ENCODE measurements around the gene LOC128125822.

The LOC128125822 gene

GRCh38 chr6:63576985-63577712 lies 4.9 kb downstream of the LOC128125822 start:
- Histone ChIP-seq H3K4me1 (ENCODE audit: control insufficient read depth, insufficient read depth, low read length) (no peaks in the 10 kb centered on the region; the same call in 1 of the 2 replicates), H4K20me1 (ENCODE audit: control insufficient read depth, insufficient read depth) (no peaks in the 10 kb centered on the region), H2AFZ (ENCODE audit: control insufficient read depth, low read depth, low read length) (no peak overlapping the region), H3K27me3 (replicated peaks in 1 of 2; ENCODE audit: control insufficient read depth in 2 of 2, insufficient read depth in 2 of 2, low read length in 1 of 2) (no peaks in the 10 kb centered on the region), H3K9me3 (replicated peaks; ENCODE audit: control insufficient read depth, insufficient read depth, low read length) (no peaks in the 10 kb centered on the region), H3K27ac (ENCODE audit: control insufficient read depth, insufficient read depth) (no peak overlapping the region), H3K9ac (ENCODE audit: control insufficient read depth, insufficient read depth, low read length) (no peak overlapping the region), H3K4me2 (ENCODE audit: control insufficient read depth, insufficient read depth) (no peak overlapping the region), H3K79me2 (ENCODE audit: control insufficient read depth, insufficient read depth, low read length) (peaks cover 56% of the 10 kb centered on the region), H3K4me3 (peak overlapping the region; percentile 61; the same call in 1 of the 2 replicates), H3K36me3 (ENCODE audit: control insufficient read depth in 2 of 2, insufficient read depth in 2 of 2, low read length in 1 of 2) (peaks cover 0 to 19% of the 10 kb centered on the region in 2 experiments; a peak in 3 of 4 replicates)
- FAIRE-seq (no peak), DNase-seq (ENCODE audit: low read depth, low spot score) (no peak), ATAC-seq (no peak)
- intact Hi-C loops (cut with micrococcal nuclease; ENCODE audit: unreplicated experiment) (no loop called here), in situ Hi-C loops (cut with MboI) (no loop called here)
- ChIA-PET SMC1A (ENCODE audit: uncharacterized antibody, unreplicated experiment) (interaction anchor here (0.7 to 1.5 kb wide), 12 partner anchors 15 to 225 kb away, joined by 3 to 15 read pairs (median 4); no protein-coding TSS in a partner anchor), POLR2A (interaction anchor here (0.9 to 1.3 kb wide), 2 partner anchors 58 to 224 kb away, joined by 4 to 5 read pairs; partner anchors contain the start of gene PHF3), CTCF (interaction anchor here (0.5 to 1.8 kb wide), 8 partner anchors 16 to 231 kb away, joined by 3 to 15 read pairs (median 3); no protein-coding TSS in a partner anchor), RAD21 (ENCODE audit: unreplicated experiment) (interaction anchor here (0.6 to 2.6 kb wide), 6 partner anchors 10 to 225 kb away, joined by 3 to 15 read pairs (median 4); no protein-coding TSS in a partner anchor)
- TSS peak; percentile 1 for BruUV-seq (replicated peaks)
- WGBS (ENCODE audit: insufficient coverage, insufficient replicate concordance, low lambda C conversion rate, missing lambda C conversion rate): 96% methylated on average over 5 of the region's 5 CpGs
- no peak for TF ChIP-seq USF2 (IDR thresholded peaks at IDR 0.05; ENCODE audit: borderline replicate concordance, low read depth, low read length)
- TF ChIP-seq SUZ12 (IDR thresholded peaks at IDR 0.05; ENCODE audit: unreplicated experiment): no peak
- TF ChIP-seq TCF12 (IDR thresholded peaks at IDR 0.05; ENCODE audit: low read depth, low read length): no peak
- TF ChIP-seq CBX3 (IDR thresholded peaks at IDR 0.05; ENCODE audit: borderline replicate concordance, low read depth): no peak
- TF ChIP-seq MEF2B (IDR thresholded peaks at IDR 0.05; ENCODE audit: partially characterized antibody, poor library complexity, severe bottlenecking): no peak
- no peak for TF ChIP-seq PKNOX1 (IDR thresholded peaks at IDR 0.05)
- no peak for TF ChIP-seq HSF1 (IDR thresholded peaks at IDR 0.05; ENCODE audit: low read depth, low read length)
- TF ChIP-seq CBFB (IDR thresholded peaks at IDR 0.05; ENCODE audit: low read depth): no peak
- no peak for TF ChIP-seq ZNF384 (IDR thresholded peaks at IDR 0.05; ENCODE audit: borderline replicate concordance, low read depth, low read length)
- no peak for TF ChIP-seq ZNF207 (IDR thresholded peaks at IDR 0.05; ENCODE audit: borderline replicate concordance)
- no peak for TF ChIP-seq CHD1 (IDR thresholded peaks at IDR 0.05; ENCODE audit: low read depth, low read length)
- no peak for TF ChIP-seq E2F8 (IDR thresholded peaks at IDR 0.05; ENCODE audit: low read depth, partially characterized antibody)
- TF ChIP-seq EP300 (IDR thresholded peaks at IDR 0.05; ENCODE audit: borderline replicate concordance in 1 of 2, control insufficient read depth in 1 of 2, low read depth in 2 of 2, low read length in 2 of 2): no peak
- TF ChIP-seq RELB (IDR thresholded peaks at IDR 0.05; ENCODE audit: low read depth): no peak

Measured in GM12878 (cell line).